HCT116 (cell line): ENCODE data around the gene CCDC117. TPM values are rescaled to one million over a fixed set of nuclear protein-coding genes. Genes with fewer than 3 reads are reported as not detected.

ENCODE experiments used
- ATAC-seq: fragments of 200-7000 bp; cut with Tn5 transposase; 2 replicates; pipeline ENCODE4 v1.9.1; 2020; ENCODE audit warnings: mild to moderate bottlenecking, moderate library complexity
- BruUV-seq: library from RNA; stranded (reverse); fragments of 400-500 nt; replicated peaks from 2 replicates; lab custom pipeline; 2021; lab: Mats Ljungman, UMichigan
- CTCF ChIA-PET: fragments of 300-600 bp; sonication (Branson Sonifier 250); formaldehyde crosslinking; loops from one replicate; lab custom pipeline; 2021; ENCODE audit warnings: antibody characterized with exemption; lab: Charles Lee
- POLR2A ChIA-PET: fragments of 300-600, 350-600 bp; sonication (Branson Sonifier 250); formaldehyde crosslinking; loops from one replicate; lab custom pipeline; 2021; ENCODE audit warnings: antibody characterized with exemption; lab: Charles Lee
- RAD21 ChIA-PET, 2 experiments: fragments of 300-600 bp; sonication (Branson Sonifier 250); formaldehyde crosslinking; loops; one replicate each; lab custom pipeline; 2023; ENCODE audit warnings: low total read pairs in 2 of 2; ENCODE audit not compliant: uncharacterized antibody in 2 of 2, unreplicated experiment in 2 of 2, low non-redundant PET in 1 of 2; lab: Charles Lee
- DNase-seq: peaks from one replicate; pipeline ENCODE4 v3.0.0-alpha.2; 2010; ENCODE audit warnings: low read depth, low spot score
- H2AFZ ChIP-seq: fragments of 200-600 bp; shearing (Covaris generic), sonication (generic); 2 replicates; pipeline ENCODE4 v1.6.1; 2017; ENCODE audit warnings: low read depth, mixed run types, mixed read lengths, antibody characterized with exemption, low read length; ENCODE audit not compliant: poor library complexity, severe bottlenecking
- H3K27ac ChIP-seq: 2 replicates; pipeline ENCODE4 v1.5.1; 2012; ENCODE audit warnings: low read depth, low read length
- H3K27me3 ChIP-seq: fragments of 200-600 bp; sonication (generic); 2 replicates; pipeline ENCODE4 v1.6.1; 2016; ENCODE audit warnings: mixed run types, low read length, mixed read lengths; ENCODE audit not compliant: insufficient read depth
- H3K36me3 ChIP-seq, 2 experiments: fragments of 200-500 bp in 1 of 2; fragments of 200-600 bp in 1 of 2; sonication (Bioruptor generic) in 1 of 2; sonication (generic) in 1 of 2; 2 replicates each; pipeline versions ENCODE4 v1.5.1 to v1.6.1; 2014 to 2016; ENCODE audit warnings: low read length in 2 of 2, inconsistent platforms in 1 of 2, mixed read lengths in 1 of 2, mixed run types in 1 of 2; ENCODE audit not compliant: insufficient read depth in 2 of 2, control insufficient read depth in 1 of 2
- H3K4me1 ChIP-seq, 2 experiments: fragments of 200-600 bp in 1 of 2; sonication (generic) in 1 of 2; 2 replicates each; pipeline versions ENCODE4 v1.5.1 to v1.6.1; 2012 to 2017; ENCODE audit warnings: low read length in 2 of 2, inconsistent platforms in 1 of 2, mild to moderate bottlenecking in 1 of 2, mixed read lengths in 1 of 2, mixed run types in 1 of 2, moderate library complexity in 1 of 2; ENCODE audit not compliant: insufficient read depth in 2 of 2, control insufficient read depth in 1 of 2
- H3K4me2 ChIP-seq: fragments of 200-600 bp; sonication (generic); 2 replicates; pipeline ENCODE4 v1.6.1; 2017; ENCODE audit warnings: mixed run types, low read length, mixed read lengths
- H3K4me3 ChIP-seq, 2 experiments: fragments of 200-600 bp in 1 of 2; sonication (generic) in 1 of 2; replicated peaks in 1 of 2; 2 replicates each; pipeline ENCODE4 v1.5.1; 2011 to 2016; ENCODE audit warnings: low read length in 2 of 2, control low read depth in 1 of 2, low read depth in 1 of 2, mild to moderate bottlenecking in 1 of 2, mixed read lengths in 1 of 2, mixed run types in 1 of 2
- H3K79me2 ChIP-seq: fragments of 200-600 bp; sonication (generic); 2 replicates; pipeline ENCODE4 v1.6.1; 2017; ENCODE audit warnings: mild to moderate bottlenecking, mixed run types, low read length, moderate library complexity, mixed read lengths; ENCODE audit not compliant: insufficient read depth
- H3K9ac ChIP-seq: fragments of 200-600 bp; sonication (generic); 2 replicates; pipeline ENCODE4 v1.6.1; 2016; ENCODE audit warnings: low read length, mixed read lengths
- H3K9me2 ChIP-seq: fragments of 200-600 bp; sonication (generic), shearing (Covaris generic); 2 replicates; pipeline ENCODE4 v1.6.1; 2017; ENCODE audit warnings: mixed run types, mild to moderate bottlenecking, moderate library complexity; ENCODE audit not compliant: insufficient read depth
- H3K9me3 ChIP-seq, 2 experiments: fragments of 200-500 bp in 1 of 2; fragments of 200-600 bp in 1 of 2; sonication (Bioruptor generic) in 1 of 2; sonication (generic) in 1 of 2; 2 replicates each; pipeline ENCODE4 v1.6.1; 2014 to 2017; ENCODE audit warnings: low read length in 2 of 2, mixed read lengths in 2 of 2, inconsistent platforms in 1 of 2, low read depth in 1 of 2, mild to moderate bottlenecking in 1 of 2, mixed run types in 1 of 2, moderate library complexity in 1 of 2; ENCODE audit not compliant: control insufficient read depth in 1 of 2, insufficient read depth in 1 of 2
- H4K20me1 ChIP-seq: fragments of 200-600 bp; sonication (generic), shearing (Covaris generic); 2 replicates; pipeline ENCODE4 v1.6.1; 2017; ENCODE audit warnings: mixed run types, mild to moderate bottlenecking, moderate library complexity; ENCODE audit not compliant: insufficient read depth
- CBX3 ChIP-seq: IDR thresholded peaks from 2 replicates; pipeline ENCODE4 v1.6.1; 2012; ENCODE audit warnings: low read depth
- CEBPB ChIP-seq: IDR thresholded peaks from 2 replicates; pipeline ENCODE4 v1.6.1; 2012; ENCODE audit warnings: low read depth
- EGR1 ChIP-seq: IDR thresholded peaks from 2 replicates; pipeline ENCODE4 v1.6.1; 2012; ENCODE audit warnings: low read depth
- FOSL1 ChIP-seq: IDR thresholded peaks from 2 replicates; pipeline ENCODE4 v1.6.1; 2012; ENCODE audit warnings: low read depth
- JUND ChIP-seq: IDR thresholded peaks from 2 replicates; pipeline ENCODE4 v1.6.1; 2012
- POLR2A ChIP-seq: IDR thresholded peaks from 2 replicates; pipeline ENCODE4 v1.7.0; 2011; ENCODE audit warnings: borderline replicate concordance; ENCODE audit not compliant: insufficient read depth, insufficient read length; ENCODE audit errors: extremely low read depth
- POLR2AphosphoS5 ChIP-seq: IDR thresholded peaks from 2 replicates; pipeline ENCODE4 v1.6.1; 2011; ENCODE audit warnings: mild to moderate bottlenecking, low read depth, low read length, moderate library complexity
- RAD21 ChIP-seq: IDR thresholded peaks from 2 replicates; pipeline ENCODE4 v1.6.1; 2012; ENCODE audit warnings: low read depth, mild to moderate bottlenecking
- SIN3A ChIP-seq: IDR thresholded peaks from 2 replicates; pipeline ENCODE4 v1.6.1; 2012; ENCODE audit warnings: low read depth
- SP1 ChIP-seq: IDR thresholded peaks from 2 replicates; pipeline ENCODE4 v1.6.1; 2012; ENCODE audit warnings: low read depth
- TCF7L2 ChIP-seq: IDR thresholded peaks from 2 replicates; pipeline ENCODE4 v1.7.0; 2011; ENCODE audit warnings: borderline replicate concordance, inconsistent platforms; ENCODE audit not compliant: insufficient read depth, insufficient read length; ENCODE audit errors: extremely low read depth
- YY1 ChIP-seq: IDR thresholded peaks from 2 replicates; pipeline ENCODE4 v1.6.1; 2011; ENCODE audit warnings: low read length, low read depth, moderate library complexity, mild to moderate bottlenecking; ENCODE audit not compliant: insufficient replicate concordance; ENCODE audit errors: extremely low read depth
- ZFX ChIP-seq: fragments of 450-650 bp; IDR thresholded peaks from 2 replicates; pipeline ENCODE4 v1.6.1; 2017
- intact Hi-C: fragments of 100-400 bp; cut with micrococcal nuclease; formaldehyde crosslinking; loops from 2 replicates; pipeline ENCODE4 v1.10.0; 2022
- total RNA-seq: library from RNA; stranded (reverse); gene quantifications from one replicate; pipeline ENCODE4 v1.2.1, GENCODE V29; 2021; ENCODE audit not compliant: unreplicated experiment
- TF ChIP-seq, protein P1 (sequence below): IDR thresholded peaks from 2 replicates; pipeline ENCODE4 v1.6.1; 2012; ENCODE audit warnings: low read depth
- TF ChIP-seq, protein P2 (sequence below): IDR thresholded peaks from 2 replicates; pipeline ENCODE4 v1.6.1; 2012
- TF ChIP-seq, protein P3 (sequence below): IDR thresholded peaks from 2 replicates; pipeline ENCODE4 v1.6.1; 2011; ENCODE audit warnings: mild to moderate bottlenecking, low read length, moderate library complexity; ENCODE audit not compliant: insufficient replicate concordance; ENCODE audit errors: extremely low read depth

The CCDC117 gene
- total RNA-seq, 1 experiment from 2014 or later = 22.1 TPM

DNA sequence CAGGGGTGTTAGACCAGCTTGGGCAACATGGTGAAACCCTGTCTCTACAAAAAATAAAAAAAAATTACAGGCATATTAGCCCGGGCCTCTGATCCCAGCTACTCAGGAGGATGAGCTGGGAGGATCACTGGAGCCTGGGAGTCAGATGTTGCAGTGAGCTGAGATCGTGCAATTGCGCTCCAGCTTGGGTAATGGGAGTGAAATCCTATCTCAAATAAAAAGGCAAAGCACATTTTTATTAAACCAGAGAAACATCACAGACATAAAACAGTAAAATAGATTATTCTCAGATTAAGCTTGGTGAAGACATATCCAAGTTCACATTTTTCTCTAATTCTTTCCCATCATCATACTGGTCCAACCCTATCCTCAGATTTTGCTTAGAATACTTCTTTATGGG, 57.9 kb downstream of the CCDC117 start (continued):
- TF ChIP-seq, protein P1, sequence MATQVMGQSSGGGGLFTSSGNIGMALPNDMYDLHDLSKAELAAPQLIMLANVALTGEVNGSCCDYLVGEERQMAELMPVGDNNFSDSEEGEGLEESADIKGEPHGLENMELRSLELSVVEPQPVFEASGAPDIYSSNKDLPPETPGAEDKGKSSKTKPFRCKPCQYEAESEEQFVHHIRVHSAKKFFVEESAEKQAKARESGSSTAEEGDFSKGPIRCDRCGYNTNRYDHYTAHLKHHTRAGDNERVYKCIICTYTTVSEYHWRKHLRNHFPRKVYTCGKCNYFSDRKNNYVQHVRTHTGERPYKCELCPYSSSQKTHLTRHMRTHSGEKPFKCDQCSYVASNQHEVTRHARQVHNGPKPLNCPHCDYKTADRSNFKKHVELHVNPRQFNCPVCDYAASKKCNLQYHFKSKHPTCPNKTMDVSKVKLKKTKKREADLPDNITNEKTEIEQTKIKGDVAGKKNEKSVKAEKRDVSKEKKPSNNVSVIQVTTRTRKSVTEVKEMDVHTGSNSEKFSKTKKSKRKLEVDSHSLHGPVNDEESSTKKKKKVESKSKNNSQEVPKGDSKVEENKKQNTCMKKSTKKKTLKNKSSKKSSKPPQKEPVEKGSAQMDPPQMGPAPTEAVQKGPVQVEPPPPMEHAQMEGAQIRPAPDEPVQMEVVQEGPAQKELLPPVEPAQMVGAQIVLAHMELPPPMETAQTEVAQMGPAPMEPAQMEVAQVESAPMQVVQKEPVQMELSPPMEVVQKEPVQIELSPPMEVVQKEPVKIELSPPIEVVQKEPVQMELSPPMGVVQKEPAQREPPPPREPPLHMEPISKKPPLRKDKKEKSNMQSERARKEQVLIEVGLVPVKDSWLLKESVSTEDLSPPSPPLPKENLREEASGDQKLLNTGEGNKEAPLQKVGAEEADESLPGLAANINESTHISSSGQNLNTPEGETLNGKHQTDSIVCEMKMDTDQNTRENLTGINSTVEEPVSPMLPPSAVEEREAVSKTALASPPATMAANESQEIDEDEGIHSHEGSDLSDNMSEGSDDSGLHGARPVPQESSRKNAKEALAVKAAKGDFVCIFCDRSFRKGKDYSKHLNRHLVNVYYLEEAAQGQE = no peak
- no peak for TF ChIP-seq CBX3
- no peak for TF ChIP-seq POLR2A
- TF ChIP-seq POLR2AphosphoS5 = no peak
- no peak for TF ChIP-seq TCF7L2
- no peak for TF ChIP-seq ZFX
- no peak for TF ChIP-seq SIN3A
- no peak for TF ChIP-seq SP1
- TF ChIP-seq YY1 = no peak
- TF ChIP-seq CEBPB = no peak

DNA sequence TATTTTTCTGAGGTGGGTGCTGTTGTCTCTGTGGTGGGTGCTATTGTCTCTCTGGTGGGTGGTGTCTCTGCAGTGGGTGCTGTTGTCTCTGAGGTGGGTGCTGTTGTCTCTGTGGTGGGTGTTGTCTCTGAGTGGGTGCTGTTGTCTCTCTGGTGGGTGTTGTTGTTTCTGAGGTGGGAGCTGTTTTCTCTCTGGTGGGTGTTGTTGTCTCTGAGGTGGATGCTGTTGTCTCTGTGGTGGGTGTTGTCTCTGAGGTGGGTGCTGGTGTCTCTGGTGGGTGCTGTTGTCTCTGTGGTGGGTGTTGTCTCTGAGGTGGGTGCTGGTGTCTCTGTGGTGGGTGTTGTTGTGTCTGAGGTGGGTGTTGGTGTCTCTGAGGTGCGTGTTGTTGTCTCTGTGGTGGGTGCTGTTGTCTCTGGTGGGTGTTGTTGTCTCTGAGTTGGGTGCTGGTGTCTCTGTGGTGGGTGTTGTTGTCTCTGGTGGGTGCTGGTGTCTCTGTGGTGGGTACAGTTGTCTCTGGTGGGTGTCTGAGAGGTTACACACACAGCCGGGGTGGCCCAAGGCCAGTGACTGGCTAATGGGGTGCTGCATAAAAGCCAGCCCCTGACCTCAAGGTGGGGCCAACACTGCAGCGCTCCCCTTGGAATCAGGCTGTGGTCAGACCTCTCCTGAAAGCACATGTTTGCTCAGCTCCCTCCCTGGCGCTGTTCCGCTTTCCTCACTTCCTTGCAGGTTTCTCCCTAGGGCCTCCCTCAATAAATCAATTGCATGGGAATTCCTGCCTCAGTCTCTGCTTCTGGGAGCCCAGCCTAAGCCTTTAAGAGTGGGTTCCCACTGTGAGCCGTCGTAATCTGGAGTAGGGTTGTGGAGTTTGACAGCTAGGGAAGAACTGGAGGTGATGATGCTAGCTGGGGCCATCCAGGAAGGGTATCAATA, 58.9 kb downstream of the CCDC117 start:
- Histone ChIP-seq H3K4me1 (no peaks in the 10 kb centered on the region), H3K9me2 (no peaks in the 10 kb centered on the region), H2AFZ (no peak overlapping the region), H4K20me1 (no peaks in the 10 kb centered on the region), H3K4me2 (no peak overlapping the region), H3K4me3 (no peak overlapping the region), H3K79me2 (no peaks in the 10 kb centered on the region), H3K9me3 (no peaks in the 10 kb centered on the region), H3K27ac (no peak overlapping the region), H3K27me3 (no peaks in the 10 kb centered on the region), H3K36me3 (no peaks in the 10 kb centered on the region), H3K9ac (no peak overlapping the region)
- ChIA-PET RAD21 (interaction anchor here in 1 of 2 experiments (0.6 kb wide), 1 partner anchor 83 kb away, joined by 3 read pairs; no protein-coding TSS in a partner anchor), POLR2A (no interaction called here), CTCF (interaction anchor here (1.1 to 3.0 kb wide), 2 partner anchors 209 to 231 kb away, joined by 5 to 20 read pairs; no protein-coding TSS in a partner anchor)
- DNase-seq = no peak
- intact Hi-C loops = no loop called here
- no peak for ATAC-seq
- BruUV-seq = no TSS peak
- TF ChIP-seq ZFX = no peak
- TF ChIP-seq, protein P2, sequence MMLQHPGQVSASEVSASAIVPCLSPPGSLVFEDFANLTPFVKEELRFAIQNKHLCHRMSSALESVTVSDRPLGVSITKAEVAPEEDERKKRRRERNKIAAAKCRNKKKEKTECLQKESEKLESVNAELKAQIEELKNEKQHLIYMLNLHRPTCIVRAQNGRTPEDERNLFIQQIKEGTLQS = no peak
- TF ChIP-seq SP1 = no peak
- TF ChIP-seq, protein P3, sequence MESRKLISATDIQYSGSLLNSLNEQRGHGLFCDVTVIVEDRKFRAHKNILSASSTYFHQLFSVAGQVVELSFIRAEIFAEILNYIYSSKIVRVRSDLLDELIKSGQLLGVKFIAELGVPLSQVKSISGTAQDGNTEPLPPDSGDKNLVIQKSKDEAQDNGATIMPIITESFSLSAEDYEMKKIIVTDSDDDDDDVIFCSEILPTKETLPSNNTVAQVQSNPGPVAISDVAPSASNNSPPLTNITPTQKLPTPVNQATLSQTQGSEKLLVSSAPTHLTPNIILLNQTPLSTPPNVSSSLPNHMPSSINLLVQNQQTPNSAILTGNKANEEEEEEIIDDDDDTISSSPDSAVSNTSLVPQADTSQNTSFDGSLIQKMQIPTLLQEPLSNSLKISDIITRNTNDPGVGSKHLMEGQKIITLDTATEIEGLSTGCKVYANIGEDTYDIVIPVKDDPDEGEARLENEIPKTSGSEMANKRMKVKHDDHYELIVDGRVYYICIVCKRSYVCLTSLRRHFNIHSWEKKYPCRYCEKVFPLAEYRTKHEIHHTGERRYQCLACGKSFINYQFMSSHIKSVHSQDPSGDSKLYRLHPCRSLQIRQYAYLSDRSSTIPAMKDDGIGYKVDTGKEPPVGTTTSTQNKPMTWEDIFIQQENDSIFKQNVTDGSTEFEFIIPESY = no peak
- TF ChIP-seq JUND = no peak
- no peak for TF ChIP-seq EGR1
- TF ChIP-seq FOSL1 = no peak
- TF ChIP-seq POLR2AphosphoS5 = no peak
- TF ChIP-seq RAD21 = no peak
